ENCODE measurements around the gene OPA3. TPM values are rescaled to one million over a fixed set of nuclear protein-coding genes. Genes with fewer than 3 reads are reported as not detected.

OPA3 gene
- total RNA-seq, 1 experiment from 2014 or later: 10.1 TPM

DNA sequence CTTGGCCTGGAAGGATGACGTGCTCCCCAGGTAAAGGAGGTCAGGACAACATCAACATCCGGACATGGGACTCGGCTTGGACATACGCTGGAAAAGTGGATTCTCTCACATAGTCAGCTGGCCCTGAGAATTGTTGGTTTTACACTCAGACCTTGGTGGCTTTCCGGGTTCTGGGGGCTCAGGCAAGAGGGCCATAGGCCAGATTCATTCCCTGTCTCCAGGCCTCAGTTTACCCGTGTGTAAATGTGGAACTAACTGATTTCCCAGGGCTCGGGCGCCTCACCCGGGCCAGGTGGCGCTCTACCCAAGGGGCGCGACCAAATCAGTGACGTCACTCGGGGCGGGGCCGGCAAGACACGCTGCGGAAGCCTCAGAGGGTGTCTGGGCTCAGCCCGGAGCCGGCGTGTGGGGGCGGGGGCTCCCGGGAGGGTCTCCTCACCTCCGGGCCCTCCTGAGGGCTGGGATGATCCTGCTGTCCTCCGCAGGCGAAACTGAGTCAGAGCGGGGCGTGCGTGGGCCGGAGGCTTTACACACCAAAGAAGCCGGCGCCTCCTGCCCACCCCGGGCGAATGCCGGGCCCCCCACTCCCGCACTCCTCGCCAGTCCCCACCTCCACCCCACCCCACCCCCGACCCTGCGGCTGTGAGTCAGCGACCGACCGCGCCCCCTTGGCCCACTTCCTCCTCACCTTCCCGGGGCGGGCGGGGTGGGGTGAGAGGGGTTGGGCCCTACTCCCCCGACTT lies 78.2 kb downstream of the OPA3 start (continued):
- TF ChIP-seq, protein P1, sequence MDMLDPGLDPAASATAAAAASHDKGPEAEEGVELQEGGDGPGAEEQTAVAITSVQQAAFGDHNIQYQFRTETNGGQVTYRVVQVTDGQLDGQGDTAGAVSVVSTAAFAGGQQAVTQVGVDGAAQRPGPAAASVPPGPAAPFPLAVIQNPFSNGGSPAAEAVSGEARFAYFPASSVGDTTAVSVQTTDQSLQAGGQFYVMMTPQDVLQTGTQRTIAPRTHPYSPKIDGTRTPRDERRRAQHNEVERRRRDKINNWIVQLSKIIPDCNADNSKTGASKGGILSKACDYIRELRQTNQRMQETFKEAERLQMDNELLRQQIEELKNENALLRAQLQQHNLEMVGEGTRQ (CRISPR knock-in tag; IDR thresholded peaks at IDR 0.05): peak; percentile 73
- TF ChIP-seq CREM (CRISPR knock-in tag; IDR thresholded peaks at IDR 0.05): peak; percentile 83; the same call in 1 of the 2 replicates
- TF ChIP-seq, protein P2, sequence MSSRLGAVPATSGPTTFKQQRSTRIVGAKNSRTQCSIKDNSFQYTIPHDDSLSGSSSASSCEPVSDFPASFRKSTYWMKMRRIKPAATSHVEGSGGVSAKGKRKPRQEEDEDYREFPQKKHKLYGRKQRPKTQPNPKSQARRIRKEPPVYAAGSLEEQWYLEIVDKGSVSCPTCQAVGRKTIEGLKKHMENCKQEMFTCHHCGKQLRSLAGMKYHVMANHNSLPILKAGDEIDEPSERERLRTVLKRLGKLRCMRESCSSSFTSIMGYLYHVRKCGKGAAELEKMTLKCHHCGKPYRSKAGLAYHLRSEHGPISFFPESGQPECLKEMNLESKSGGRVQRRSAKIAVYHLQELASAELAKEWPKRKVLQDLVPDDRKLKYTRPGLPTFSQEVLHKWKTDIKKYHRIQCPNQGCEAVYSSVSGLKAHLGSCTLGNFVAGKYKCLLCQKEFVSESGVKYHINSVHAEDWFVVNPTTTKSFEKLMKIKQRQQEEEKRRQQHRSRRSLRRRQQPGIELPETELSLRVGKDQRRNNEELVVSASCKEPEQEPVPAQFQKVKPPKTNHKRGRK (CRISPR knock-in tag; IDR thresholded peaks at IDR 0.05; ENCODE audit: borderline replicate concordance): no peak
- TF ChIP-seq, protein P3, sequence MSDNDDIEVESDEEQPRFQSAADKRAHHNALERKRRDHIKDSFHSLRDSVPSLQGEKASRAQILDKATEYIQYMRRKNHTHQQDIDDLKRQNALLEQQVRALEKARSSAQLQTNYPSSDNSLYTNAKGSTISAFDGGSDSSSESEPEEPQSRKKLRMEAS (CRISPR knock-in tag; IDR thresholded peaks at IDR 0.05): peak; percentile 19; the same call in 1 of the 2 replicates
- TF ChIP-seq FOXK1 (CRISPR knock-in tag; IDR thresholded peaks at IDR 0.05): peak; percentile 74; the same call in 1 of the 2 replicates
- 0 out of 2 replicates have a peak, but pooled peaks have one; percentile 20 for TF ChIP-seq ZNF317 (CRISPR knock-in tag; IDR thresholded peaks at IDR 0.05; ENCODE audit: borderline replicate concordance, low read depth)
- TF ChIP-seq NFATC4 (CRISPR knock-in tag; IDR thresholded peaks at IDR 0.05): no peak
- TF ChIP-seq PRRX2 (CRISPR knock-in tag; IDR thresholded peaks at IDR 0.05): no peak
- TF ChIP-seq OVOL2 (CRISPR knock-in tag; IDR thresholded peaks at IDR 0.05; ENCODE audit: borderline replicate concordance): no peak
- TF ChIP-seq JUN (CRISPR knock-in tag; IDR thresholded peaks at IDR 0.05): no peak
- TF ChIP-seq, protein P4, sequence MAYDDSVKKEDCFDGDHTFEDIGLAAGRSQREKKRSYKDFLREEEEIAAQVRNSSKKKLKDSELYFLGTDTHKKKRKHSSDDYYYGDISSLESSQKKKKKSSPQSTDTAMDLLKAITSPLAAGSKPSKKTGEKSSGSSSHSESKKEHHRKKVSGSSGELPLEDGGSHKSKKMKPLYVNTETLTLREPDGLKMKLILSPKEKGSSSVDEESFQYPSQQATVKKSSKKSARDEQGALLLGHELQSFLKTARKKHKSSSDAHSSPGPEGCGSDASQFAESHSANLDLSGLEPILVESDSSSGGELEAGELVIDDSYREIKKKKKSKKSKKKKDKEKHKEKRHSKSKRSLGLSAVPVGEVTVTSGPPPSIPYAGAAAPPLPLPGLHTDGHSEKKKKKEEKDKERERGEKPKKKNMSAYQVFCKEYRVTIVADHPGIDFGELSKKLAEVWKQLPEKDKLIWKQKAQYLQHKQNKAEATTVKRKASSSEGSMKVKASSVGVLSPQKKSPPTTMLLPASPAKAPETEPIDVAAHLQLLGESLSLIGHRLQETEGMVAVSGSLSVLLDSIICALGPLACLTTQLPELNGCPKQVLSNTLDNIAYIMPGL (CRISPR knock-in tag; IDR thresholded peaks at IDR 0.05): peak; percentile 84
- TF ChIP-seq ETV6 (CRISPR knock-in tag; IDR thresholded peaks at IDR 0.05): no peak

DNA sequence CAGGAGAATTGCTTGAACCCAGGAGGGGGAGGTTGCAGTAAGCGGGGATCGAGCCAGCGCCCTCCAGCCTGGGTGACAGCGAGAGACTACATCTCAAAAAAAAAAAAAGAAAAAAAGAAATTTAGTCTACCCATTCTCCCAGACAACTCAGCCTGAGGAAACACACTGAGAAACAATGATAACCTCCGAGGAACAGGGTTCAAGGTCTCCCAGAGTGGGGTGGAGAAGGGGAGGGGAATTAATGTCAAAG lies 78.7 kb downstream of the OPA3 start:
- peaks cover under 1% of the 10 kb centered on the region; the same call in 1 of the 2 replicates for H3K27me3 Mint-ChIP-seq (ENCODE audit: low read depth)
- H3K9me3 Mint-ChIP-seq: no peaks in the 10 kb centered on the region
- POLR2A ChIA-PET: interaction anchor here (1.3 kb wide), 1 partner anchor 9 kb away, joined by 3 read pairs; the partner anchor contains the start of gene RTN2
- TF ChIP-seq, protein P1 (CRISPR knock-in tag; IDR thresholded peaks at IDR 0.05): no peak
- TF ChIP-seq IRF2 (CRISPR knock-in tag; IDR thresholded peaks at IDR 0.05; ENCODE audit: borderline replicate concordance, low read depth): no peak
- no peak for TF ChIP-seq ZNF138 (CRISPR knock-in tag; conservative IDR thresholded peaks at IDR 0.05)
- TF ChIP-seq ETV6 (CRISPR knock-in tag; IDR thresholded peaks at IDR 0.05): no peak
- TF ChIP-seq TP53 (CRISPR knock-in tag; IDR thresholded peaks at IDR 0.05): no peak
- TF ChIP-seq, protein P5, sequence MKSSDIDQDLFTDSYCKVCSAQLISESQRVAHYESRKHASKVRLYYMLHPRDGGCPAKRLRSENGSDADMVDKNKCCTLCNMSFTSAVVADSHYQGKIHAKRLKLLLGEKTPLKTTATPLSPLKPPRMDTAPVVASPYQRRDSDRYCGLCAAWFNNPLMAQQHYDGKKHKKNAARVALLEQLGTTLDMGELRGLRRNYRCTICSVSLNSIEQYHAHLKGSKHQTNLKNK (CRISPR knock-in tag; IDR thresholded peaks at IDR 0.05): no peak
- TF ChIP-seq PRRX2 (CRISPR knock-in tag; IDR thresholded peaks at IDR 0.05): no peak
- TF ChIP-seq, protein P6, sequence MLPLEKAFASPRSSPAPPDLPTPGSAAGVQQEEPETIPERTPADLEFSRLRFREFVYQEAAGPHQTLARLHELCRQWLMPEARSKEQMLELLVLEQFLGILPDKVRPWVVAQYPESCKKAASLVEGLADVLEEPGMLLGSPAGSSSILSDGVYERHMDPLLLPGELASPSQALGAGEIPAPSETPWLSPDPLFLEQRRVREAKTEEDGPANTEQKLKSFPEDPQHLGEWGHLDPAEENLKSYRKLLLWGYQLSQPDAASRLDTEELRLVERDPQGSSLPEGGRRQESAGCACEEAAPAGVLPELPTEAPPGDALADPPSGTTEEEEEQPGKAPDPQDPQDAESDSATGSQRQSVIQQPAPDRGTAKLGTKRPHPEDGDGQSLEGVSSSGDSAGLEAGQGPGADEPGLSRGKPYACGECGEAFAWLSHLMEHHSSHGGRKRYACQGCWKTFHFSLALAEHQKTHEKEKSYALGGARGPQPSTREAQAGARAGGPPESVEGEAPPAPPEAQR (CRISPR knock-in tag; IDR thresholded peaks at IDR 0.05): no peak
- TF ChIP-seq NFE2L1 (CRISPR knock-in tag; IDR thresholded peaks at IDR 0.05): no peak
- no peak for TF ChIP-seq GRHL2 (CRISPR knock-in tag; IDR thresholded peaks at IDR 0.05; ENCODE audit: insufficient replicate concordance, severe bottlenecking)
- no peak for TF ChIP-seq SMAD3 (CRISPR knock-in tag; IDR thresholded peaks at IDR 0.05; ENCODE audit: borderline replicate concordance)
- TF ChIP-seq ZNF423 (CRISPR knock-in tag; IDR thresholded peaks at IDR 0.05): no peak
- TF ChIP-seq, protein P7, sequence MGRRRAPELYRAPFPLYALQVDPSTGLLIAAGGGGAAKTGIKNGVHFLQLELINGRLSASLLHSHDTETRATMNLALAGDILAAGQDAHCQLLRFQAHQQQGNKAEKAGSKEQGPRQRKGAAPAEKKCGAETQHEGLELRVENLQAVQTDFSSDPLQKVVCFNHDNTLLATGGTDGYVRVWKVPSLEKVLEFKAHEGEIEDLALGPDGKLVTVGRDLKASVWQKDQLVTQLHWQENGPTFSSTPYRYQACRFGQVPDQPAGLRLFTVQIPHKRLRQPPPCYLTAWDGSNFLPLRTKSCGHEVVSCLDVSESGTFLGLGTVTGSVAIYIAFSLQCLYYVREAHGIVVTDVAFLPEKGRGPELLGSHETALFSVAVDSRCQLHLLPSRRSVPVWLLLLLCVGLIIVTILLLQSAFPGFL (CRISPR knock-in tag; IDR thresholded peaks at IDR 0.05; ENCODE audit: borderline replicate concordance): no peak
- H3K36me3 Mint-ChIP-seq: no peaks in the 10 kb centered on the region
- H3K4me1 Mint-ChIP-seq: peaks cover 40% of the 10 kb centered on the region
- DNase-seq (ENCODE audit: low spot score) (no peak), ATAC-seq (no peak)
- H3K27ac Mint-ChIP-seq: peak overlapping the region; percentile 70; the same call in 1 of the 2 replicates
- CTCF ChIA-PET: interaction anchor here (0.7 to 3.2 kb wide), 6 partner anchors 8 to 136 kb away, joined by 3 to 16 read pairs (median 3); no protein-coding TSS in a partner anchor
- H3K4me3 Mint-ChIP-seq: peak overlapping the region; percentile 91

Data from WTC11 (cell line).